SU-DHL-6 (cell line): ENCODE data around the gene SLC26A9.

Source experiments
- H2AFZ ChIP-seq: fragments of 200-600 bp; sonication (generic); 2 replicates; pipeline ENCODE4 v1.6.1; 2014; ENCODE audit warnings: low read depth, mild to moderate bottlenecking, moderate library complexity, mixed read lengths, antibody characterized with exemption, low read length; ENCODE audit not compliant: severe bottlenecking
- H3F3A ChIP-seq: fragments of 200-600 bp; shearing (Covaris generic); 2 replicates; pipeline ENCODE4 v1.6.0; 2016; ENCODE audit warnings: antibody characterized with exemption, mild to moderate bottlenecking; ENCODE audit not compliant: insufficient read depth
- H3K27ac ChIP-seq: fragments of 200-600 bp; sonication (generic); 2 replicates; pipeline ENCODE4 v1.5.1; 2016; ENCODE audit warnings: low read depth, mild to moderate bottlenecking, low read length, moderate library complexity, mixed read lengths
- H3K27me3 ChIP-seq: fragments of 200-600 bp; sonication (generic), shearing (Covaris generic); 2 replicates; pipeline ENCODE4 v1.6.0; 2014; ENCODE audit warnings: mild to moderate bottlenecking, low read length
- H3K36me3 ChIP-seq: fragments of 200-600 bp; sonication (generic); 2 replicates; pipeline ENCODE4 v1.6.1; 2014; ENCODE audit warnings: mild to moderate bottlenecking, low read length, mixed read lengths
- H3K4me2 ChIP-seq: fragments of 300-600, 200-600 bp; shearing (Covaris generic), sonication (generic); 2 replicates; pipeline ENCODE4 v1.6.0; 2014; ENCODE audit warnings: low read length, low read depth, mild to moderate bottlenecking; ENCODE audit not compliant: poor library complexity, severe bottlenecking
- H3K4me3 ChIP-seq: fragments of 200-600 bp; sonication (generic); 2 replicates; pipeline ENCODE4 v1.5.1; 2014; ENCODE audit warnings: antibody characterized with exemption, low read length, mild to moderate bottlenecking, mixed read lengths; ENCODE audit not compliant: insufficient read depth, poor library complexity, severe bottlenecking
- H3K79me2 ChIP-seq: fragments of 200-600 bp; sonication (generic); 2 replicates; pipeline ENCODE4 v1.6.1; 2014; ENCODE audit warnings: mild to moderate bottlenecking, low read length, moderate library complexity; ENCODE audit not compliant: insufficient read depth
- H3K9ac ChIP-seq: fragments of 200-600 bp; sonication (generic); 2 replicates; pipeline ENCODE4 v1.7.0; 2014; ENCODE audit warnings: mild to moderate bottlenecking, low read length
- H3K9me2 ChIP-seq: fragments of 200-600 bp; sonication (generic); replicated peaks from 2 replicates; pipeline ENCODE4 v1.6.1; 2014; ENCODE audit warnings: low read length; ENCODE audit not compliant: insufficient read depth
- H3K9me3 ChIP-seq: fragments of 200-600 bp; sonication (generic); 2 replicates; pipeline ENCODE4 v1.6.1; 2014; ENCODE audit warnings: low read length, mixed read lengths; ENCODE audit not compliant: insufficient read depth
- H4K20me1 ChIP-seq: fragments of 200-600 bp; sonication (generic); 2 replicates; pipeline ENCODE4 v1.6.1; 2014; ENCODE audit warnings: low read depth, mild to moderate bottlenecking, antibody characterized with exemption, low read length, moderate library complexity, mixed read lengths
- CTCF ChIP-seq: fragments of 200-600 bp; sonication (generic); IDR thresholded peaks from one replicate; pipeline ENCODE4 v1.5.1; 2017; ENCODE audit warnings: antibody characterized with exemption, mild to moderate bottlenecking, low read length, moderate library complexity; ENCODE audit not compliant: insufficient read depth, poor library complexity, severe bottlenecking
- EZH2phosphoT487 ChIP-seq: fragments of 200-600 bp; sonication (generic), shearing (Covaris generic); conservative IDR thresholded peaks from 2 replicates; pipeline ENCODE4 v1.6.1; 2018; ENCODE audit warnings: mild to moderate bottlenecking, antibody characterized with exemption, low read length, moderate library complexity, mixed read lengths

The SLC26A9 gene

GRCh38 chr1:205930799-205931281 lies 12.4 kb downstream of the SLC26A9 start:
- Histone ChIP-seq H3K9ac (no peak overlapping the region), H3F3A (no peaks in the 10 kb centered on the region), H3K4me3 (no peak overlapping the region), H4K20me1 (no peaks in the 10 kb centered on the region), H3K4me2 (no peak overlapping the region), H3K27me3 (no peaks in the 10 kb centered on the region), H3K9me2 (no peaks in the 10 kb centered on the region), H3K27ac (no peak overlapping the region), H2AFZ (no peak overlapping the region), H3K36me3 (no peaks in the 10 kb centered on the region), H3K79me2 (no peaks in the 10 kb centered on the region), H3K9me3 (no peaks in the 10 kb centered on the region)
- TF ChIP-seq EZH2phosphoT487 (no peak), CTCF (no peak)

- no peaks in the 10 kb centered on the region for H3F3A ChIP-seq
- H3K9me3 ChIP-seq, result no peaks in the 10 kb centered on the region
- no peak overlapping the region for H3K27ac ChIP-seq
- no peaks in the 10 kb centered on the region for H3K36me3 ChIP-seq
- no peak overlapping the region for H2AFZ ChIP-seq
- H3K9me2 ChIP-seq, result no peaks in the 10 kb centered on the region
- no peak overlapping the region for H3K4me3 ChIP-seq
- H4K20me1 ChIP-seq, result no peaks in the 10 kb centered on the region
- TF ChIP-seq CTCF (no peak), EZH2phosphoT487 (no peak)
- no peaks in the 10 kb centered on the region for H3K27me3 ChIP-seq
- H3K4me2 ChIP-seq, result no peak overlapping the region
- no peaks in the 10 kb centered on the region for H3K79me2 ChIP-seq
- no peak overlapping the region for H3K9ac ChIP-seq
These were observed 13.1 kb downstream of the SLC26A9 start for GRCh38 chr1:205930195-205930577.

- Histone ChIP-seq H3K79me2 (no peaks in the 10 kb centered on the region), H3K4me2 (no peak overlapping the region), H4K20me1 (no peaks in the 10 kb centered on the region), H3K9ac (no peak overlapping the region), H2AFZ (no peak overlapping the region), H3K27ac (no peak overlapping the region), H3F3A (no peaks in the 10 kb centered on the region), H3K27me3 (no peaks in the 10 kb centered on the region), H3K9me2 (no peaks in the 10 kb centered on the region), H3K9me3 (no peaks in the 10 kb centered on the region), H3K4me3 (no peak overlapping the region), H3K36me3 (no peaks in the 10 kb centered on the region)
- no peak for TF ChIP-seq CTCF
These were observed 13.6 kb downstream of the SLC26A9 start for GRCh38 chr1:205929496-205930194.
